NCI-H2029 treated with DMSO at 0.1 percent for 48 hours (cell line): ENCODE results near the gene ALKAL2.

ENCODE experiments used
- DNase-seq: peaks from one replicate; lab custom pipeline; 2025; lab: John Stamatoyannopoulos, UW

Gene ALKAL2

DNA sequence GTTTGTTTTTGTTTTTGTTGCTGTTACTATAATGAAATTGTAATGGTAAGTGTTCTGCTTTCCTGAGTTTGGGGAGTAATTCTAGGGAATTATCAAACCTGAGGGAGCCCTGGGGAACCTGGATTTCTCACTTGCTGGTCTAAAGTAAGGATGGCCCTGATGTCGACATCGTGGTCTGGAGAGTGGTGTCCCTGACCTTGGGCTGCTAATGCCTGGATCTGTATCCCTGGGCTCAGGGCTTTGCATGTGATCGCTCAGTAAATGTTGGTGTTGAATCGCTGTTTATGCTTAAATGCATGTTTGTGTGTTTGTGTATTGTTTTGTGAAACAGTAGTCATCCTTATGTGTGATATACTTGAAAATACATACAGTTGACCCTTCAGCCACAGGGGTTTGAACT, 17.0 kb downstream of the ALKAL2 start:
- no peak for DNase-seq

DNA sequence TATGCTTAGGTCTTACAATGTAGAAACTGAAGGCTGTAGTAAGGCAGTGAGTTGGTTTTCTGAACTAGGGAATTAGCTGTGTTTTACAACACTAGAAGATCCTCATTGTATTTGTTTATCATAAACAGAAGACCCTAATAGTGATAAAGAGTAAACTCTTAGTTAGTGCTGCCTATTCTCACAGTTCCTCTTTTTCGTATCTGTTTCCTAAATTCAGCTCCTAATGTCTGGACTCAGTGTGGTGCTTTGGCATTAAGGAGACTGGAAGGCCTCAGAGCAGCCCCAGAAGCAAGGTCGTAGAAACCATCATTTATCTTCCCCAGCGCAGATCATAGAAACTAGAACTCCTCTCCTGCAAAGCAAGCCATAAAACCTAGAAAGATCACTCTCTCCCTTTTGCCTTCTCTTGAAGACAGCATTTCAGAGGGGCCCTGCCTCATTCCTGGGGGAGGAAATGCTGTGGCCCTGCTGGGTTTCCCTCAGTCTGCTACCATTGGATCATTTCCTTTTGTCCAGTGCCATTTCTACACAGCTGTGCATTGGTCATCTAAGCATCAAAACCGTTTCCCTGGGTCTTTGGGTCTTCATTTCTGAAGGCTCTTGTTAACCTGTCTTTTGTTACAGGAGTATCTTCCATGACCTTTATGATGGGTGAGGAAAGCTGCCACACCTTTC, 18.4 kb downstream of the ALKAL2 start:
- no peak for DNase-seq

DNA sequence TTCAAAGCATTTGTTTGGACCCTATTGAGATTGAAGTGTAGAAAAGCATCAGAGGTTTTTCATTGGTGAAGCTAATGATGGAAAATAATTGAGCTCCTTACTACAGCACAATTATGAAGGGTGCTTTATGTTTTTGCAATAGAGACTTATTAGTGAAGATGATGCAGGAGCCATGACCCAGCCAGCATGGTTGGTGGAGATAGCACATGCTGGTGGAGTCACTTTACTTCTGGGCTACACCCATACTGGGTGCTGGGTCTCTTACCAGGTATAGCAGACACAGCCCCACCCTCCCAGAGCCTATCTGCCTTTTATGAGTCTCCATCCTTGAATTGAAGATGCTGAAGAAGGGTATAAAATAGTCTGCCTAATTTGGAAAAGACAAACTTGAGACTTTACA, 19.6 kb downstream of the ALKAL2 start:
- no peak for DNase-seq

DNA sequence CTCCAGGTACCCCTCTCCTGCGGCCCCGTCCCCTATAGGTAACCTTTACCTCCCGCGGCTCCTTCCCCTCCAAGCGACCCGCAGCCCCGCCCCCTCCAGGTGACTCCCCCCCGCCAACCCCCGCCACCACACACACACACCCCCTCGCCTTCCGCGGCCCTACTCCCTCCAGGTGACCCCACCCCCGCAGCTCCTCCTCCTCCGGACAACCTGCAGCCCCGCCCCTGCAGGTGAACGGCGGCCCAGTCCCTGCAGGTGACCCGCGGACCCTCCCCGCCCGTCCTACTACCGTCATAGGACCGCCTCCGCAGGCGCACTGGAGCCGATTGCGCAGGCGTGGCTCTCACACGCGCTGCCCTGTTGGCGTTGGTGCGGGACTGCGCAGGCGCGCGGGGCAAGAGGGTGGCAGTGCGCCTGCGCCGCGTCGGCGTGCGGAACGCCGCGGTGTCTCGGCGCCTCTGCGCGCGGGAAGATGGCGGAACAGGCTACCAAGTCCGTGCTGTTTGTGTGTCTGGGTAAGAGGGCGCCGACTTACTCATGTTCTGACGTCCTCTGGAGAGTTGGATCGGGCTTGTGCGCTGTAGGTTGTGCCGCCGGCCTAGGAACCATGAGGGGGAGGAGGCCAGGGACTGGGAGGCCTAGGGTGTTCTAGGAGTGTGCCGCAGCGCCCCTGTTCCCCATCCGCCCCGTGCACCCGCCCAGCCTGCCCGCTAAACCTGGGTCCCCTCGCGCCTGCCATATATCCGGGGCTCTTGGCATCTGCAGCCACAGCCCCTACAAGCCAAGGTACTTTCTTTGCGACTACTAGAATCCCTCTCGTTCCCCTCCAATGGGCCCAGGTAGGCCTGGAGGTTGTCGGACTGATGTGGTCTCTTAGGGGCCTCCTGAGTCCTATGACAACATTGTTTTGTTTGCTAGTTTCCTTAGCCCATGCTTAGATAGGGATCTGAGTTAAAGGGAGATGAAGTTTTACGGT, 23.1 kb downstream of the ALKAL2 start, which contains the start of gene ACP1:
Gene ACP1 (plus strand): TSS at position 455 of the 976 bp plus-strand sequence. CDS start 18 bp downstream, at position 473.
- peak; percentile 66 for DNase-seq

GRCh38 chr2:263774-264492, 24.0 kb downstream of the ALKAL2 start, which contains the start of gene SH3YL1:
TSS of gene SH3YL1 (minus strand) at chr2:264032. CDS start at chr2:263984, 48 bp downstream.
- no peak for DNase-seq

DNA sequence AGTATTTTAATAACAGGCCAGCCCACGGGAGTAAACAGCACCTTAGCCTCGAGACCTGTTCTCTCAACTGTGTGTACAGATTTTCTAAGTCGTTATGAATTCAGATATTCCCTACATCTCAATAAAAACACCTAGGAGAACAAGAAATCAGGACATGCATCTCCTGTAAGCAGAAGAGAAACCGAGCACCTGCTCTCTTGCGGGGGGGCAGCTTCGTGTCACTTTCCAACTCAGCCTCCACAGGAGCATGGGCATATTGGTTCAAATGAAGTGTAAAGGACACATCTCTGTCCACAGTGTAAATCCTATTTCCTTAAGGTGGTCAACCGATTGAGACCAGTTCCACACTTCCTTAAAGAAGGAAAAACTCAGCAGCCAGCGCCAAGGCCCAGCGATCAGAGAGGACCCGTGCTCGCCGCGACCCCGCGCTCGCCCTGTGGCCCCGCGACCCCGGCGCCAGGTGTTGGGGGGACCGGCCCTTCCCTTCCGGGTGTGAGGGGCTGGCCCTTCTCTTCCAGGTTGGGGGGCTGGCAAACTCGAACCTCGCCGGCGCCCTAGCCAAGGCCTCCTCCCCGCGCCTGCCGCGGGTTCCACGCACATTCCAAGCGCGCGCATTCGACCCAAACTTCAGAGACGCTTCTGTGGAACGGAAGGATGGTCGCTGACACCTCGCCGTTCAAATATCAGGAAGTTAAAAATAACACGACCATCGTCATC, 24.7 kb downstream of the ALKAL2 start:
- DNase-seq: no peak

DNA sequence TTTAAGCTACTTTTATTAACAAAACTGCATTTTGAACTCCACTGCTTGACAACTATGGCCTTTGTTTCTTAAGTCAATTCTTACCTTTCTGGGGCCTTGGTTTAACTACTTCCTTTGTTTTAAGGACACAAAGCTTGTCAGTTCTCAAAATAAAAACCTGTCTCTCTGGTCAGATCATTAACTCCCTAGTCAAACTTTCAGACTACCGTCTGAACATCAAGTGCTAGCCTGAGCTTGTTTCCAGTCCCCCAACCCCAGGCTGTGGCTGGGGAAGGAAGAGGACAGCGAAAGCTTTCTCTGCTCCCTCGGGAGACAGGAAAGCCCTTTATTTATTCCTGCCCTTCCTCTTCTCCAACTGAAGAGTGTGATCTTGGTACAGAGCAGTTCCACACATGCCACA, 25.8 kb downstream of the ALKAL2 start:
- no peak for DNase-seq

GRCh38 chr2:260507-261161, 27.3 kb downstream of the ALKAL2 start:
- DNase-seq: no peak

DNA sequence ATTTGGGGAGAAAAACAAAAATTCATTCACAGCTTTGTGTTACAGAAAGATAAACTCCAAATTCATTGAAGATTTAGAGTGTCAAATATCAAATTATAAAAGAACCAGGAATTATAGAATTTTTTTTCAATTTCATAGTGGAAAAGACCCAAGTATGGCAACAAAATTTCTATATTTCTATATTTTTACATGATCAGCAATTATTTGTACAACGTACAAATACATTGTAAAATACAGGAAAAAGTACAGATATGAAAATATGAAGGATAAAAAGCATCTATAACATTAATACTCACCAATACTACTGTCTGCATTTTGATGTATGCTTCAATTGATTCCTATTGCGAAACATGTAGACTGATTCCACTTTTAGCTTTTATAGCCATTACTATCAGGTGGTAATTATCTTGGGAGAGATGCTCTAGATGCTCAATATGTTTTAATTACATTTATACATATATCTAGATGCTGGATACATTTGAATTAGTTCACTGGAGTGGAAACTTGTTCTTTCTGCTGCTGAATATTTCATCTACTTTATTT, 28.0 kb downstream of the ALKAL2 start:
- no peak for DNase-seq

DNA sequence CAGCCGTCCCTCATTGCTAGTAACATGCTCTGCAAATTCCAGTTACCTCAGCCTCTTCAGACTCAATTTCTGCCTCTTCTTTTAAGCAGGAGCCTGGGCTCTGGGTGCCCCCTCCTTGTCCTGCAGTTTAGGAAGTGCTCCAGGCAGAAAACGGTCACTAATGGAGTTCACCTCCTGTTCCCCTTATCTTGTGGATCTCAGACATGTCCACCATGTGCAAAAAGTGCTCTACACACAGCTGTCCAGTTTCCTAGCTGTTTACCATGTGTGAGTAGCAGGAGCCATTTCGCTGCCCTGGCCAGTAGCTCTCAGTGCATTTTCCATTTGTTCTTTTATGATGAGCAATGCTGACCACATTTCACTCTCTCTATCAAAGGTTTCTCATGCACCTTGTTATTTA, 29.0 kb downstream of the ALKAL2 start:
- no peak for DNase-seq

DNA sequence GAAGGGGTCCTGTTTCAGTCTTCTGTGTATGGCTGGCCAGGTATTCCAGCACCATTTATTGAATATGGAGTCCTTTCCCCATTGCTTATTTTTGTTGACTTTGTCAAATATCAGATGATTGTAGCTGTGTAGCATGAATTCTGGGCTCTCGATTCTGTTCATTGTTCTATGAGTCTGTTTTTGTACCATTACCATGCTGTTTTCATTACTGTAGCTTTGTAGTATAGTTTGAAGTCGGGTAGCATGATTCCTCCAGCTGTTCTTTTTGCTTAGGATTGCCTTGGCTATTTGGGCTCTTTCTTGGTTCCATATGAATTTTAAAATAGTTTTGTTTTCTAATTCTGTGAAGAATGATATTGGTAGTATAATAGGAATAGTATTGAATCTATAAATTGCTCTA, 30.0 kb downstream of the ALKAL2 start:
- DNase-seq: no peak

DNA sequence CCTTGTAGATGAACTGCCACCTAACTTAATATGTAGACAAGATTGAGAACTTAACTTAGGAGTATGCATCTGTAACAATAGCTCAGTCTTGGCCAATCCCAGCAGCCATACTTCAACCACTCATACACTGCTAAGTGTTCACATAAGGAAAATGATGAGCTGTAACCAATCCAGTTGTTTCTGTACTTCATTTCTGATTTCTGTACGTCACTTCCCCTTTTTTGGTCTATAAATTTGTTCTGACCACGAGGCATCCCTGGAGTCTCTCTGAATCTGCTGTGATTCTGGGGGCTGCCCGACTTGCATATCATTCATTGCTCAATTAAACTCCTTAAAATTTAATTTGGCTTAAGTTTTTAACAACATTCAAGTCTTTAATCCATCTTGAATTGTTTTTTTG, 30.5 kb downstream of the ALKAL2 start:
- no peak for DNase-seq

GRCh38 chr2:256094-256493, 31.8 kb downstream of the ALKAL2 start:
- DNase-seq: no peak

DNA sequence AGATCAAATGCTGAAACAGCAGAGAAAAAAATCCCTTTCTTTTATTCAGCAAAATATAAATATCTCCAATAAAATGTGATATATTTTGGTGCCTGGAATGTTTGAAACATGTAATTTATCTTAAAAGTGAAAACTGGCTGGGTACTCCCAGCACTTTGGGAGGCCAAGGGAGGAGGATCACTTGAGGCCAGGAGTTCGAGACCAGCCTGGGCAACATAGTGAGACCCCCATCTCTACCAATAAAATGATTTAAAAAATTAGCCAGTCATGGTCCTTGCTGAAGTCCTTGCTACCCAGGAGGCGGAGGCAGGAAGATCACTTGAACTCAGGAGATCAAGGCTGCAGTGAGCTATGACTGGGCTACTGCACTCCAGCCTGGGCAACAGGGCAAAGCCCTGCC, 32.7 kb downstream of the ALKAL2 start:
- DNase-seq: no peak

GRCh38 chr2:254241-254640, 33.6 kb downstream of the ALKAL2 start:
- DNase-seq: no peak

GRCh38 chr2:253202-253638, 34.7 kb downstream of the ALKAL2 start:
- DNase-seq: no peak

DNA sequence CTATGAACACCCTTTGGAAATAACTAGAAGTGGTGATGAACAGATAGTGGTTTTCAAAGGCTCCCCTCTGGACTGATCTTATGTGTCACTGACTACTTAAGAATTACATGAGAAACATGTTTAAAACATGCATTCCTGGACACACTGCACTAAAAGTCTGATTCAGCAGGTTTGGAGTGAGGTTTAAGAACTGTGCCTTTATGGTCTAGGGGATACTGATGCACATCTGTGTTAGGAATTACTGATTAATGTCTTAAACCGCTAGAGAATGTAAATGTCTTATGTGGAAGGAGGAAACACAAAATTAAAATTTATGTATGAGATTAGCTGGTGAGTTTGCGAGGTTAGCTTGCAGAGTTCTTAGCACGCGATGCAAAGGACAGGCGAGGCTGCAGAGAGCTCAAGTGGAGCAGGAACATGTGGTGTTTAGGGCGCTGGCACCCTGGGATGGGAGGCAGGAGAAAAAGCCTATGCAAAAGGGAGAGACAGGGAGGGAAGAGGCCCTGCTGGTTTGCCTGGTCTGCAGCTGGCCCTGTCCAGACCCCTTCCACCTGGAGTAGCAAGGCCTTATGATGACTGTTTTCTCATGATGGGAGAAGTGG, 35.8 kb downstream of the ALKAL2 start:
- no peak for DNase-seq

GRCh38 chr2:249538-250042, 38.3 kb downstream of the ALKAL2 start:
- DNase-seq: no peak

GRCh38 chr2:248724-249123, 39.2 kb downstream of the ALKAL2 start:
- no peak for DNase-seq

DNA sequence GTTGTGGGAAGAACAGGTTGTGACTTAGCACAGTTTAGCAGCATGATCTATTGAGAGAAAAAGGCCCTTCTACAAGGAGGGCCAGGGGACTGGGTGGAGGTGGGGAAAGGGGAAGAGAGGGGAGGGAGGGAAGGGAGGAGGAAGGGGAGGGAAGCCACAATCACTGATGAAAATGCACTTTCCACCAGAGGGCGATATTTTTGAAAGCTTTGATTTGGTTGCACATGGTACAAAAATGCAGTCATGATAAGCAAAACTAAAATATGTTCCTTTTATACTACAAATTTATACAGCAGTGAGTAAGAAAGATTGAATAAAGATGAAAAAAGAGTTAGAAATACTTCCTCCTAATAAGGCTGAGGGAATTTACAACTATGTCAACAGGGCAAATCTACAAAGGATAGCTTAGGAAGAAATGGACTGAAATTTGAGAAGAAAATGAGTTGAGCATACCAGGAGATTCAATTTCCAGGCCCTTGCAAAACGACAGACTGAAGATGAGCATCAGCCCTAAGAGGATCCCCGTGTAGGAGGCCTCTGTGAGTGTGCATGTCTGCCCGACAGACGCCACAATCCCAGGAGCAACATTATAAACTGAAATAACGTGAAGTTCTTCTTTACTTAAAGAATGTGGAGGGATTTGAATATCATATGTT, 41.3 kb downstream of the ALKAL2 start:
- peak; percentile 10 for DNase-seq
